ENCODE measurements around the gene ERI3.
A peak's percentile ranks its signal among the peaks of the same experiment; 100 is the strongest.

Gene ERI3

GRCh38 chr1:44239331-44239960 lies 115.6 kb downstream of the ERI3 start:
- FAIRE-seq = no peak
- no peak for TF ChIP-seq POLR2A (IDR thresholded peaks at IDR 0.05; ENCODE audit: low read depth, low read length)
- no peak for TF ChIP-seq TAF1 (IDR thresholded peaks at IDR 0.05; ENCODE audit: borderline replicate concordance, low read depth, low read length)
- TF ChIP-seq POLR2AphosphoS5 (IDR thresholded peaks at IDR 0.05; ENCODE audit: low read depth, low read length) = no peak

GRCh38 chr1:44238660-44239059 lies 116.4 kb downstream of the ERI3 start:
- FAIRE-seq = no peak
- DNase-seq (ENCODE audit: insufficient read length) = no peak
- TF ChIP-seq TAF1 (IDR thresholded peaks at IDR 0.05; ENCODE audit: borderline replicate concordance, low read depth, low read length) = no peak
- no peak for TF ChIP-seq POLR2AphosphoS5 (IDR thresholded peaks at IDR 0.05; ENCODE audit: low read depth, low read length)
- TF ChIP-seq POLR2A (IDR thresholded peaks at IDR 0.05; ENCODE audit: low read depth, low read length) = no peak

More at GRCh38 chr1:44239331-44239960, 115.6 kb downstream of the ERI3 start:
- no peak for DNase-seq (ENCODE audit: insufficient read length)

GRCh38 chr1:44237721-44238457 lies 117.2 kb downstream of the ERI3 start:
- peak; percentile 53 for DNase-seq (ENCODE audit: insufficient read length)
- FAIRE-seq = no peak
- TF ChIP-seq POLR2A (IDR thresholded peaks at IDR 0.05; ENCODE audit: low read depth, low read length) (no peak), TAF1 (IDR thresholded peaks at IDR 0.05; ENCODE audit: borderline replicate concordance, low read depth, low read length) (no peak), POLR2AphosphoS5 (IDR thresholded peaks at IDR 0.05; ENCODE audit: low read depth, low read length) (no peak)

- DNase-seq (ENCODE audit: insufficient read length) (no peak), FAIRE-seq (no peak)
- TF ChIP-seq POLR2AphosphoS5 (IDR thresholded peaks at IDR 0.05; ENCODE audit: low read depth, low read length) (no peak), POLR2A (IDR thresholded peaks at IDR 0.05; ENCODE audit: low read depth, low read length) (no peak), TAF1 (IDR thresholded peaks at IDR 0.05; ENCODE audit: borderline replicate concordance, low read depth, low read length) (no peak)
Observed at GRCh38 chr1:44236490-44237272, 118.4 kb downstream of the ERI3 start.

- TF ChIP-seq POLR2A (IDR thresholded peaks at IDR 0.05; ENCODE audit: low read depth, low read length) = no peak
- no peak for TF ChIP-seq POLR2AphosphoS5 (IDR thresholded peaks at IDR 0.05; ENCODE audit: low read depth, low read length)
- FAIRE-seq (no peak), DNase-seq (ENCODE audit: insufficient read length) (no peak)
Observed at GRCh38 chr1:44235808-44236207, 119.2 kb downstream of the ERI3 start.

GRCh38 chr1:44233593-44233992 lies 121.5 kb downstream of the ERI3 start:
- DNase-seq (ENCODE audit: insufficient read length) (no peak), FAIRE-seq (no peak)
- TF ChIP-seq POLR2AphosphoS5 (IDR thresholded peaks at IDR 0.05; ENCODE audit: low read depth, low read length) (no peak), POLR2A (IDR thresholded peaks at IDR 0.05; ENCODE audit: low read depth, low read length) (no peak), TAF1 (IDR thresholded peaks at IDR 0.05; ENCODE audit: borderline replicate concordance, low read depth, low read length) (no peak)

- DNase-seq (ENCODE audit: insufficient read length) (no peak), FAIRE-seq (no peak)
- TF ChIP-seq POLR2AphosphoS5 (IDR thresholded peaks at IDR 0.05; ENCODE audit: low read depth, low read length) (no peak), POLR2A (IDR thresholded peaks at IDR 0.05; ENCODE audit: low read depth, low read length) (no peak), TAF1 (IDR thresholded peaks at IDR 0.05; ENCODE audit: borderline replicate concordance, low read depth, low read length) (no peak)
Observed at GRCh38 chr1:44230796-44231195, 124.3 kb downstream of the ERI3 start.

GRCh38 chr1:44229435-44230167 lies 125.5 kb downstream of the ERI3 start:
- TF ChIP-seq POLR2AphosphoS5 (IDR thresholded peaks at IDR 0.05; ENCODE audit: low read depth, low read length) (no peak), TAF1 (IDR thresholded peaks at IDR 0.05; ENCODE audit: borderline replicate concordance, low read depth, low read length) (no peak), POLR2A (IDR thresholded peaks at IDR 0.05; ENCODE audit: low read depth, low read length) (no peak)
- no peak for FAIRE-seq
- DNase-seq (ENCODE audit: insufficient read length) = no peak

GRCh38 chr1:44228218-44228617 lies 126.8 kb downstream of the ERI3 start:
- FAIRE-seq = no peak
- DNase-seq (ENCODE audit: insufficient read length) = no peak
- TF ChIP-seq POLR2AphosphoS5 (IDR thresholded peaks at IDR 0.05; ENCODE audit: low read depth, low read length) (no peak), POLR2A (IDR thresholded peaks at IDR 0.05; ENCODE audit: low read depth, low read length) (no peak), TAF1 (IDR thresholded peaks at IDR 0.05; ENCODE audit: borderline replicate concordance, low read depth, low read length) (no peak)

- no peak for DNase-seq (ENCODE audit: insufficient read length)
- no peak for TF ChIP-seq POLR2AphosphoS5 (IDR thresholded peaks at IDR 0.05; ENCODE audit: low read depth, low read length)
- no peak for TF ChIP-seq POLR2A (IDR thresholded peaks at IDR 0.05; ENCODE audit: low read depth, low read length)
- TF ChIP-seq TAF1 (IDR thresholded peaks at IDR 0.05; ENCODE audit: borderline replicate concordance, low read depth, low read length) = no peak
- no peak for FAIRE-seq
Observed at GRCh38 chr1:44227211-44227610, 127.8 kb downstream of the ERI3 start.

GRCh38 chr1:44225761-44226160 lies 129.3 kb downstream of the ERI3 start:
- FAIRE-seq (no peak), DNase-seq (ENCODE audit: insufficient read length) (no peak)
- TF ChIP-seq TAF1 (IDR thresholded peaks at IDR 0.05; ENCODE audit: borderline replicate concordance, low read depth, low read length) (no peak), POLR2AphosphoS5 (IDR thresholded peaks at IDR 0.05; ENCODE audit: low read depth, low read length) (no peak), POLR2A (IDR thresholded peaks at IDR 0.05; ENCODE audit: low read depth, low read length) (no peak)

All from GM12892 (cell line).